Activated B cell treated with CpG ODN at 0.5 μM for 24 hours (primary cell): ENCODE measurements around the gene HTT-AS. TPM values are rescaled to one million over a fixed set of nuclear protein-coding genes. Genes with fewer than 3 reads are reported as not detected.

Source experiments
- ATAC-seq: fragments of 200-7000 bp; cut with Tn5 transposase; one replicate; pipeline ENCODE4 v1.10.0; 2021; ENCODE audit warnings: low read depth, mild to moderate bottlenecking, moderate library complexity
- CTCF ChIA-PET: fragments of 350-600 bp; sonication (Branson Sonifier 250); formaldehyde crosslinking; loops from one replicate; lab custom pipeline; 2021; ENCODE audit warnings: antibody characterized with exemption; lab: Charles Lee
- POLR2A ChIA-PET: fragments of 350-600 bp; sonication (Branson Sonifier 250); formaldehyde crosslinking; loops from one replicate; lab custom pipeline; 2021; ENCODE audit warnings: antibody characterized with exemption; lab: Charles Lee
- DNase-seq: peaks from one replicate; pipeline ENCODE4 v3.0.0; 2022
- H3K27ac Mint-ChIP-seq: one replicate; pipeline ENCODE4 v1.8.0; 2020; ENCODE audit warnings: mixed read lengths
- H3K27me3 Mint-ChIP-seq: one replicate; pipeline ENCODE4 v1.8.0; 2021; ENCODE audit warnings: mixed read lengths
- H3K36me3 Mint-ChIP-seq: one replicate; pipeline ENCODE4 v1.8.0; 2021; ENCODE audit warnings: low read depth, mixed read lengths
- H3K4me1 Mint-ChIP-seq: one replicate; pipeline ENCODE4 v1.8.0; 2021; ENCODE audit warnings: mixed read lengths
- H3K4me3 Mint-ChIP-seq: one replicate; pipeline ENCODE4 v1.8.0; 2020; ENCODE audit warnings: mild to moderate bottlenecking, mixed read lengths
- H3K9me3 Mint-ChIP-seq: one replicate; pipeline ENCODE4 v1.8.0; 2020; ENCODE audit warnings: mixed read lengths
- CTCF ChIP-seq: fragments of 200-600 bp; IDR thresholded peaks from one replicate; pipeline ENCODE4 v1.8.0; 2022; ENCODE audit warnings: antibody characterized with exemption, mild to moderate bottlenecking
- intact Hi-C: fragments of 100-400 bp; cut with micrococcal nuclease; formaldehyde crosslinking; loops from one replicate; pipeline ENCODE4 v1.15.1; 2024
- total RNA-seq: library from RNA; stranded (reverse); gene quantifications from 2 replicates; pipeline ENCODE4 v1.2.3, GENCODE V29; 2022

The HTT-AS gene
- total RNA-seq, 1 donor from 2014 or later = not detected

- no peak overlapping the region for H3K4me3 Mint-ChIP-seq
- TF ChIP-seq CTCF = no peak
- H3K27me3 Mint-ChIP-seq = no peaks in the 10 kb centered on the region
- H3K27ac Mint-ChIP-seq = no peak overlapping the region
- no peaks in the 10 kb centered on the region for H3K9me3 Mint-ChIP-seq
- H3K36me3 Mint-ChIP-seq = peaks cover 89% of the 10 kb centered on the region
- ChIA-PET CTCF (interaction anchor here (1.1 kb wide), 1 partner anchor 12 kb away, joined by 3 read pairs; no protein-coding TSS in a partner anchor), POLR2A (interaction anchor here (0.5 kb wide), 1 partner anchor 16 kb away, joined by 3 read pairs; no protein-coding TSS in a partner anchor)
- no peak for ATAC-seq
- H3K4me1 Mint-ChIP-seq = no peaks in the 10 kb centered on the region
- intact Hi-C loops = no loop called here
- DNase-seq = no peak
These were observed 45.1 kb upstream of the HTT-AS start for GRCh38 chr4:3119464-3119863.

GRCh38 chr4:3118312-3118711, 44.0 kb upstream of the HTT-AS start:
- H3K27me3 Mint-ChIP-seq = no peaks in the 10 kb centered on the region
- peaks cover 90% of the 10 kb centered on the region for H3K36me3 Mint-ChIP-seq
- TF ChIP-seq CTCF = no peak
- ChIA-PET POLR2A (no interaction called here), CTCF (no interaction called here)
- intact Hi-C loops = no loop called here
- no peaks in the 10 kb centered on the region for H3K9me3 Mint-ChIP-seq
- no peaks in the 10 kb centered on the region for H3K4me1 Mint-ChIP-seq
- ATAC-seq (no peak), DNase-seq (no peak)
- H3K27ac Mint-ChIP-seq = no peak overlapping the region
- H3K4me3 Mint-ChIP-seq = no peak overlapping the region

- POLR2A ChIA-PET = interaction anchor here (1.3 kb wide), 1 partner anchor 10 kb away, joined by 3 read pairs; no protein-coding TSS in a partner anchor
- Mint-ChIP-seq H3K27ac (no peak overlapping the region), H3K9me3 (no peaks in the 10 kb centered on the region), H3K36me3 (peaks cover 91% of the 10 kb centered on the region), H3K4me1 (no peaks in the 10 kb centered on the region), H3K27me3 (no peaks in the 10 kb centered on the region), H3K4me3 (no peak overlapping the region)
- intact Hi-C loops = no loop called here
- CTCF ChIA-PET = interaction anchor here (1.4 kb wide), 1 partner anchor 19 kb away, joined by 3 read pairs; no protein-coding TSS in a partner anchor
- ATAC-seq = no peak
- DNase-seq = no peak
- TF ChIP-seq CTCF = no peak
These were observed 42.6 kb upstream of the HTT-AS start for GRCh38 chr4:3116955-3117354.

- intact Hi-C loops = no loop called here
- no peaks in the 10 kb centered on the region for H3K27me3 Mint-ChIP-seq
- ATAC-seq = no peak
These were observed 41.4 kb upstream of the HTT-AS start for GRCh38 chr4:3115637-3116270.

More at GRCh38 chr4:3115637-3116270, 41.4 kb upstream of the HTT-AS start:
- no peaks in the 10 kb centered on the region for H3K4me1 Mint-ChIP-seq
- DNase-seq = no peak
- no peak overlapping the region for H3K27ac Mint-ChIP-seq
- CTCF ChIA-PET = no interaction called here
- peaks cover 93% of the 10 kb centered on the region for H3K36me3 Mint-ChIP-seq
- POLR2A ChIA-PET = no interaction called here
- no peaks in the 10 kb centered on the region for H3K9me3 Mint-ChIP-seq
- no peak overlapping the region for H3K4me3 Mint-ChIP-seq
- TF ChIP-seq CTCF = no peak
